ENCODE data around the gene CRIP3. TPM values are rescaled to one million over a fixed set of nuclear protein-coding genes. Genes with fewer than 3 reads are reported as not detected.
A peak's percentile ranks its signal among the peaks of the same experiment; 100 is the strongest.
"Not testable (repeated sequence)": the region's sequence is repeated elsewhere in the genome, so short reads cannot be mapped to it uniquely, and the experiment has no call there.

CRIP3 gene, protein sequence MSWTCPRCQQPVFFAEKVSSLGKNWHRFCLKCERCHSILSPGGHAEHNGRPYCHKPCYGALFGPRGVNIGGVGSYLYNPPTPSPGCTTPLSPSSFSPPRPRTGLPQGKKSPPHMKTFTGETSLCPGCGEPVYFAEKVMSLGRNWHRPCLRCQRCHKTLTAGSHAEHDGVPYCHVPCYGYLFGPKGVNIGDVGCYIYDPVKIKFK
- under 1 TPM in 3 of 4 donors, not detected in 1; 0.38 to 0.72 (median 0.41) TPM for total RNA-seq

DNA sequence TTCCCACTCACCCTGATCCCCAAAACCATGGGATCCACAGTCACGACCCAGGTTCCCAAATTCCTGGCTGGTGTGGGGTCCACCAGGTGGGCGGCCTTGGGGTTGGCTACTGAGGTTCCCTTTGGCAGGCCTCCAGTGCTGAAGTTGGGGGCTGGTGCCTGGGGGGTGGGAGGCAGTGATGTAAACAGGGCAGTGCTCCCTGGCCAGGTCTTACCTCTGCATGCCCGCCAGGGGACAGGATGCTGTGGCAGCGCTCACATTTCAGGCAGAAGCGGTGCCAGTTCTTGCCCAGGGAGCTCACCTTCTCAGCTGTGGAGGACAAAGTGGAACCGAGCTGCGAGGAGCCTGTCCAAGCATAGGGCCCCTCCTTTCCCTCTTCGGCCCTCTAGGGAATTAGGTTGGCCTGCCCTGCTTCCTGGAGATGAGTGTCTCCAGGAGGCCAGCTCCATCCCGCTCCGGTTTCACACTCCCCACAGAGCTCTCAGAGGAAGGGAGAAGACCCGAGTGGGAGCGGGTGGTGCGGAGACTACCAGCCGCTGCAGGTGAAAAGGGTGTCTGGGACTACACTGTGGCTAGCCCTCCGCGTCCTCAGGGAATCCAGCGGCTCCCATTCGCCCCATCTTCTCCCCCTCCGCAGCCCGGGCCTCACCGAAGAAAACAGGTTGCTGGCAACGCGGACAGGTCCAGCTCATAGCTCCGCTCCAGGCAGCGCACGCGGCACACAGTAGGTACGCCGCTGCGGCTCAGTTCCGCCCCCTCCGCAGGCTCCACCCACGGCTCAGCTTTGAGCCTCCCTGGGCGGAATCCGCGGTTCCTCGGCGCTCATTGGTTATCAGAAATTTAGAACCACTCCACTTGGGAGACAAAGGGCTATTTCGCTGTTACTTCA lies at the start of gene CRIP3:
Gene CRIP3 (minus strand): TSS at position 726 of the 889 bp plus-strand sequence. CDS start 34 bp downstream, at position 692.
- Histone ChIP-seq H3K4me1 (peaks cover 6 to 16% (median 9%) of the 10 kb centered on the region in 3 donors), H3K4me3 (peak within 1 kb of the TSS; percentile 20 to 62 (median 40)), H3K36me3 (no peaks in the 10 kb centered on the region), H3K27me3 (peaks cover 0 to 11% (median 0%) of the 10 kb centered on the region in 4 donors), H3K9me3 (no peaks in the 10 kb centered on the region), H3K27ac (no peak within 1 kb of the TSS)
- 0 to 10% methylated on average over 6 to 8 of the region's 39 CpGs for WGBS, 2 donors
- intact Hi-C loops (cut with DNase I), result no loop called here
- DNase-seq, result no peak
- TF ChIP-seq, protein P1, sequence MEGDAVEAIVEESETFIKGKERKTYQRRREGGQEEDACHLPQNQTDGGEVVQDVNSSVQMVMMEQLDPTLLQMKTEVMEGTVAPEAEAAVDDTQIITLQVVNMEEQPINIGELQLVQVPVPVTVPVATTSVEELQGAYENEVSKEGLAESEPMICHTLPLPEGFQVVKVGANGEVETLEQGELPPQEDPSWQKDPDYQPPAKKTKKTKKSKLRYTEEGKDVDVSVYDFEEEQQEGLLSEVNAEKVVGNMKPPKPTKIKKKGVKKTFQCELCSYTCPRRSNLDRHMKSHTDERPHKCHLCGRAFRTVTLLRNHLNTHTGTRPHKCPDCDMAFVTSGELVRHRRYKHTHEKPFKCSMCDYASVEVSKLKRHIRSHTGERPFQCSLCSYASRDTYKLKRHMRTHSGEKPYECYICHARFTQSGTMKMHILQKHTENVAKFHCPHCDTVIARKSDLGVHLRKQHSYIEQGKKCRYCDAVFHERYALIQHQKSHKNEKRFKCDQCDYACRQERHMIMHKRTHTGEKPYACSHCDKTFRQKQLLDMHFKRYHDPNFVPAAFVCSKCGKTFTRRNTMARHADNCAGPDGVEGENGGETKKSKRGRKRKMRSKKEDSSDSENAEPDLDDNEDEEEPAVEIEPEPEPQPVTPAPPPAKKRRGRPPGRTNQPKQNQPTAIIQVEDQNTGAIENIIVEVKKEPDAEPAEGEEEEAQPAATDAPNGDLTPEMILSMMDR (IDR thresholded peaks at IDR 0.05), result peak in 4 of 6 experiments; percentile 1 to 38 (median 25)
- no peak for TF ChIP-seq POLR2A (IDR thresholded peaks at IDR 0.05)

DNA sequence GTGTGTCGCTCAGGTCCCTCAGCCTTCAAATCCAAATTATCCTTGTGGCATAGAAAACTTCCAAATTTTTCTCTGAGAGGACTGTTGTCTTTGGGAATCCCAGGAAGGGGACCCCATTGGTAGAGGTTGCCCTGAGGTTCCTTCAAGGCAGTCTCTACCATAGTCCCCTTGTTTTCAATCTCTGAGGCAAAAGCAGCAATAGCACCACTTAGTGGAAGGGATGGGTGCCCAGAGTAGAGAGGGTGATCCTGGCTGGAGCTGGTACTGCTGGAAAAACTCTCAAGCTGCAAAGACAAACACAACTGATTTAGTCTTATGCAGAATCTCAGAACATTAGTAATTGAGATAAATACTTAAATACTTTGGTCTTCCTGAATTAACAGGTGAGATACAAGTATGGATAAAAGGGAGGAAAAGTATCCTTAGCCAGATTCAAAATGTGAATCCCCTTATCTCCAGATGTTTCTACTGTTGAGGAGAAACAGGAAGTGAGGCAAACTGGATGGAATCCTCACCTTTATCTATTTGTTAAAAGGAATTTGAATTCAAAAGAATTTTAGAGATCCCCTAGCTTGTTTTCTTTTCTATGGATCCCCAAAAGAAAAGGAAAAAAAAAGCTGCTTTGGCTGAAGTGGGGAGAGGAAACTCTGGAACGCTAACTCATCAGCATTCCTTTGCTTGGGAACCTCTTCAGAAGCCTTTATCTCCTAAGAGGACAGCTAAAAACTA lies 47.4 kb upstream of the CRIP3 start:
- H3K4me3 ChIP-seq, result no peak overlapping the region
- H3K9me3 ChIP-seq, result no peaks in the 10 kb centered on the region
- WGBS, 2 donors, result 82 to 87% methylated on average over 2 of the region's 2 CpGs
- H3K36me3 ChIP-seq, result peaks cover 5 to 100% (median 13%) of the 10 kb centered on the region in 3 donors
- no peaks in the 10 kb centered on the region for H3K27me3 ChIP-seq
- no peak for DNase-seq
- TF ChIP-seq POLR2A (IDR thresholded peaks at IDR 0.05), result no peak
- TF ChIP-seq, protein P1 (IDR thresholded peaks at IDR 0.05), result peak in 1 of 6 experiments; percentile 20
- H3K4me1 ChIP-seq, result no peaks in the 10 kb centered on the region
- H3K27ac ChIP-seq, result no peak overlapping the region
- intact Hi-C loops (cut with DNase I), result no loop called here

DNA sequence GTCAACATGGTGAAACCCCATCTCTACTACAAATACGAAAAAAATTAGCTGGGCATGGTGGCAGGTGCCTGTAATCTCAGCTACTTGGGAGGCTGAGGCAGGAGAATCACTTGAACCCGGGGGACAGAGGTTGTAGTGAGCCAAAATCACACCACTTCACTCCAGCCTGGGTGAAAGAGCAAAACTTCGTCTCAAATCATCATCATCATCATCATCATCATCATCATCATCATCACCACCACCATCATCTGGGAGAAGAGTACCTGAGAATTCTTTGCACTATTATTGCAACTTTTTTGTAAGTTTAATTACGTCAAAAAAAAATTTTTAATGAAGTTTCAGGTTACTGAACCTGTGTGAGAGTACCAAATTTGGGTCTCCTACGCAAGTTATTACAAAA lies 43.3 kb upstream of the CRIP3 start:
- H3K9me3 ChIP-seq; H3K4me3 ChIP-seq; DNase-seq; H3K4me1 ChIP-seq; intact Hi-C loops (cut with DNase I); H3K27me3 ChIP-seq; H3K27ac ChIP-seq: not testable (repeated sequence)
- H3K36me3 ChIP-seq, result peaks cover 14 to 100% (median 18%) of the 10 kb centered on the region in 3 donors
- WGBS, 2 donors, result 91 to 92% methylated on average over 5 of the region's 5 CpGs

DNA sequence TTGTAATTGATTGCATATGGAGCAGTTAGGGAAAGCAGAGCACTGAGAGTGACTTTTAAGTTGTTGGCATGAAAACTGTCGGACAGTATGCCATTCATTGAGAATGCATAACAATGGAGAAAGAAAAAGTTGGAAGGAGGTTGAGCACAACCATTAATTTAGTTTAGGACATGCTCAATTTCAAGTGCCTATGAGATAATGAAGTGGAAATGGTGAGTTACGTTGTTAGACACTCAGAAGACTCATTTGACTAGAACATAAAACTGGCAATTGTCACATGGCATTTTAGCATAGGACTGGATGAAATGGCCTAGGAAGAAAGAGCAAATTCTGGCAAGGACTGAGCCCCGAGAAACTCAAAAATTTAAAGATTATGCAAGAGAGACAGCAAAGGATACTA lies 38.8 kb upstream of the CRIP3 start:
- no peaks in the 10 kb centered on the region for H3K9me3 ChIP-seq
- H3K27me3 ChIP-seq, result no peaks in the 10 kb centered on the region
- H3K4me3 ChIP-seq, result no peak overlapping the region
- DNase-seq, result no peak
- intact Hi-C loops (cut with DNase I), result no loop called here
- no peak for TF ChIP-seq POLR2A (IDR thresholded peaks at IDR 0.05)
- TF ChIP-seq, protein P1 (IDR thresholded peaks at IDR 0.05), result no peak
- WGBS, 2 donors, result 86% methylated on average over 3 of the region's 3 CpGs
- H3K36me3 ChIP-seq, result peaks cover 9 to 100% (median 16%) of the 10 kb centered on the region in 3 donors
- H3K27ac ChIP-seq, result no peak overlapping the region
- no peaks in the 10 kb centered on the region for H3K4me1 ChIP-seq

DNA sequence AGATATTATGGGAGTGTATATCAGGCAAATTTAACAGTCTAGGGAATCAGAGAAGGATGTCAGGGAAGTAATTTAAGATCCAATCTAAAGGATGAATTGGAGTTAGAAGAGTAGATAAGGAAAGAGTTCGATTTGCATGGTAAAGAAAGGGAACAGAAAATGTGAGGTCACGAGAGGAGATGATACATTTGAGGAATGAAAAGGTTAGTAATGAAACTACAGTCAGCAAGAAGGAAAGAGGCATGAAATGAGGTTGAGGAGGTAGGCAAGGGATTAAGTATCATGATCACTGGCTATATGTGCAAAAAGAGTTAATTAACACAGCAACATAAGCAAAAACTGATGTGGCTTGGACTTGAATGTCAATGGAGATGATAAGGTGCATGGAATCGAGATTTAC lies 38.4 kb upstream of the CRIP3 start:
- Histone ChIP-seq H3K27ac (no peak overlapping the region), H3K27me3 (no peaks in the 10 kb centered on the region), H3K4me1 (no peaks in the 10 kb centered on the region), H3K4me3 (no peak overlapping the region), H3K36me3 (peaks cover 9 to 100% (median 20%) of the 10 kb centered on the region in 3 donors), H3K9me3 (no peaks in the 10 kb centered on the region)
- TF ChIP-seq POLR2A (IDR thresholded peaks at IDR 0.05), result no peak
- TF ChIP-seq, protein P1 (IDR thresholded peaks at IDR 0.05), result no peak
- intact Hi-C loops (cut with DNase I), result no loop called here
- DNase-seq, result no peak
- WGBS, 2 donors, result 72 to 76% methylated on average over 3 of the region's 3 CpGs

DNA sequence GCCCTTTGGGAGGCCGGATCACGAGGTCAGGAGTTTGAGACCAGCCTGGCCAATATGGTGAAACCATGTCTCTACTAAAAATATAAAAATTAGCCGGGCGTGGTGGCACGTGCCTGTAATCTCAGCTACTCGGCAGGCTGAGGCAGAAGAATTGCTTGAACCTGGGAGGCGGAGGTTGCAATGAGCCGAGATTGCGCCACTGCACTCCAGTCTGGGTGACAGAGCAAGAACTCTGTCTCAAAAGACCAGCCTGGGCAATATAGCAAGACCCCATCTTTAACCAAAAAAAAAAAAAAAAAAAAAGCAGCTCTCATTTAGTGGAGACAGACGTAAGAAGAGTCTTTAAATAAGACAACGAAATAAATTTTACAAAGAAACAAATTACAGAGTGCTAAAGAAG lies 37.6 kb upstream of the CRIP3 start:
- H3K9me3 ChIP-seq; H3K27me3 ChIP-seq; H3K4me1 ChIP-seq; intact Hi-C loops (cut with DNase I); H3K4me3 ChIP-seq; DNase-seq; H3K27ac ChIP-seq: not testable (repeated sequence)
- WGBS, 2 donors, result 91 to 94% methylated on average over 7 to 11 of the region's 11 CpGs
- H3K36me3 ChIP-seq, result peaks cover 9 to 100% (median 22%) of the 10 kb centered on the region in 3 donors

Measured in esophagus squamous epithelium (tissue), 5 donors.